Measurements from ENCODE around the gene ATG2A. TPM values are rescaled to one million over a fixed set of nuclear protein-coding genes. Genes with fewer than 3 reads are reported as not detected.

The ATG2A gene
- total and polyA plus RNA-seq, 9 of the 15 experiments (the other 6 are each of a cell fraction or from before 2014, with no cell fraction given), result 0.25 to 45.9 (median 5.2) TPM

DNA sequence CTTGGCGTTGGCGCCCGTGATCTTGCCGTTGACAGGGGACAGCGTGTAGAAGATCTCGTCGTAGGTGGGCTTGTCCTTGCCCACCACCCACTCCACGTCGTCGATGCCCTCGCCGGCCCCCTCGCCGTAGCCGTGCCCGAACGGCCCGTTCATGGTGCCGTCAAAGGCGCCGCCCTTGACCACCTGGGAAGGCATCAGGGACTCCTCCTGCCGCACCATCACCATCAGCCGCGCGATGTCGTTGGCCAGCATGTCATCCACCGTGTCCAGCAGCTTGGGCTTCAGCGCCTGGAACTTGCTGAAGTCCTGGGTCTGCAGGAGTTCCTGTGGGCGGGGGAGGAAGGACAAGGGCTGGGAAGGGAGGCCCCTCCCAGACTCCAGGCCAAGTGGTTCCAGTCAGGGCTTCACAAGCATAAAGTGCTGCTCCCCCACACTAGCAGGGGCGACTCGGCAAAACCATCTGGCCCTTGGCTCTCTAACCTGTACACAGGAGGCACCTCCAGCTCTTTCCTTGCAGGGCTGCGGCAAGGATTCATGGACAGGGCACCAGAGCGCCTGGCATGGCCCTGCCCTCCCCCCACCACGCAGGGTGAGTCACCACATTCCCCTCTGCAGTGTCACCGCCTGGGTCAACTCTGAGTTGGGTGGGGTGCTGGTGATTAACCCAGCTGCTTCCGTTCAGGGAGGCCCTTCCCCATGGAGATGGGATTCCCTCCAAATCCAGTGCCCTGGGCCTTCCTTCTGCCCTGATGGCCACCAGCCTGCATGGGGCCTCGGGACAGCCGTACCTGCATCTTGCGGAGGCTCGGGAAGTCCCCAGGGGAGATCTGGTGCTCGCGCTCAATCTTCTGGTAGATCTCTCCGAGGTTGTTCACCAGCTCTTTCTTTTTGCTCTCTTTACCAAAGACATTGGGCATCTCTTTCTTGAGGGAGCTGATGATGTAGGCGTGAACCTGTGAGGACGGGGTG lies 62.2 kb downstream of the ATG2A start (continued):
- TF ChIP-seq FOXA3 (CRISPR knock-in tag; conservative IDR thresholded peaks at IDR 0.05 in 1 of 2, IDR thresholded peaks at IDR 0.05 in 1 of 2) (peak in 1 of 2 experiments; percentile 78; a peak in 1 of 4 replicates), SMARCB1 (IDR thresholded peaks at IDR 0.05; ENCODE audit: insufficient read length, low read depth) (no peak), ZNF175 (CRISPR knock-in tag; IDR thresholded peaks at IDR 0.05; ENCODE audit: low read depth) (peak; percentile 65; the same call in 1 of the 2 replicates), BCLAF1 (IDR thresholded peaks at IDR 0.05; ENCODE audit: borderline replicate concordance in 1 of 2, control insufficient read depth in 1 of 2, low read depth in 2 of 2, low read length in 1 of 2) (no peak), MAFG (tag; conservative IDR thresholded peaks at IDR 0.05) (0 out of 2 replicates have a peak, but pooled peaks have one; percentile 25), ERF (CRISPR knock-in tag; IDR thresholded peaks at IDR 0.05) (no peak)
- TF ChIP-seq, protein P1, sequence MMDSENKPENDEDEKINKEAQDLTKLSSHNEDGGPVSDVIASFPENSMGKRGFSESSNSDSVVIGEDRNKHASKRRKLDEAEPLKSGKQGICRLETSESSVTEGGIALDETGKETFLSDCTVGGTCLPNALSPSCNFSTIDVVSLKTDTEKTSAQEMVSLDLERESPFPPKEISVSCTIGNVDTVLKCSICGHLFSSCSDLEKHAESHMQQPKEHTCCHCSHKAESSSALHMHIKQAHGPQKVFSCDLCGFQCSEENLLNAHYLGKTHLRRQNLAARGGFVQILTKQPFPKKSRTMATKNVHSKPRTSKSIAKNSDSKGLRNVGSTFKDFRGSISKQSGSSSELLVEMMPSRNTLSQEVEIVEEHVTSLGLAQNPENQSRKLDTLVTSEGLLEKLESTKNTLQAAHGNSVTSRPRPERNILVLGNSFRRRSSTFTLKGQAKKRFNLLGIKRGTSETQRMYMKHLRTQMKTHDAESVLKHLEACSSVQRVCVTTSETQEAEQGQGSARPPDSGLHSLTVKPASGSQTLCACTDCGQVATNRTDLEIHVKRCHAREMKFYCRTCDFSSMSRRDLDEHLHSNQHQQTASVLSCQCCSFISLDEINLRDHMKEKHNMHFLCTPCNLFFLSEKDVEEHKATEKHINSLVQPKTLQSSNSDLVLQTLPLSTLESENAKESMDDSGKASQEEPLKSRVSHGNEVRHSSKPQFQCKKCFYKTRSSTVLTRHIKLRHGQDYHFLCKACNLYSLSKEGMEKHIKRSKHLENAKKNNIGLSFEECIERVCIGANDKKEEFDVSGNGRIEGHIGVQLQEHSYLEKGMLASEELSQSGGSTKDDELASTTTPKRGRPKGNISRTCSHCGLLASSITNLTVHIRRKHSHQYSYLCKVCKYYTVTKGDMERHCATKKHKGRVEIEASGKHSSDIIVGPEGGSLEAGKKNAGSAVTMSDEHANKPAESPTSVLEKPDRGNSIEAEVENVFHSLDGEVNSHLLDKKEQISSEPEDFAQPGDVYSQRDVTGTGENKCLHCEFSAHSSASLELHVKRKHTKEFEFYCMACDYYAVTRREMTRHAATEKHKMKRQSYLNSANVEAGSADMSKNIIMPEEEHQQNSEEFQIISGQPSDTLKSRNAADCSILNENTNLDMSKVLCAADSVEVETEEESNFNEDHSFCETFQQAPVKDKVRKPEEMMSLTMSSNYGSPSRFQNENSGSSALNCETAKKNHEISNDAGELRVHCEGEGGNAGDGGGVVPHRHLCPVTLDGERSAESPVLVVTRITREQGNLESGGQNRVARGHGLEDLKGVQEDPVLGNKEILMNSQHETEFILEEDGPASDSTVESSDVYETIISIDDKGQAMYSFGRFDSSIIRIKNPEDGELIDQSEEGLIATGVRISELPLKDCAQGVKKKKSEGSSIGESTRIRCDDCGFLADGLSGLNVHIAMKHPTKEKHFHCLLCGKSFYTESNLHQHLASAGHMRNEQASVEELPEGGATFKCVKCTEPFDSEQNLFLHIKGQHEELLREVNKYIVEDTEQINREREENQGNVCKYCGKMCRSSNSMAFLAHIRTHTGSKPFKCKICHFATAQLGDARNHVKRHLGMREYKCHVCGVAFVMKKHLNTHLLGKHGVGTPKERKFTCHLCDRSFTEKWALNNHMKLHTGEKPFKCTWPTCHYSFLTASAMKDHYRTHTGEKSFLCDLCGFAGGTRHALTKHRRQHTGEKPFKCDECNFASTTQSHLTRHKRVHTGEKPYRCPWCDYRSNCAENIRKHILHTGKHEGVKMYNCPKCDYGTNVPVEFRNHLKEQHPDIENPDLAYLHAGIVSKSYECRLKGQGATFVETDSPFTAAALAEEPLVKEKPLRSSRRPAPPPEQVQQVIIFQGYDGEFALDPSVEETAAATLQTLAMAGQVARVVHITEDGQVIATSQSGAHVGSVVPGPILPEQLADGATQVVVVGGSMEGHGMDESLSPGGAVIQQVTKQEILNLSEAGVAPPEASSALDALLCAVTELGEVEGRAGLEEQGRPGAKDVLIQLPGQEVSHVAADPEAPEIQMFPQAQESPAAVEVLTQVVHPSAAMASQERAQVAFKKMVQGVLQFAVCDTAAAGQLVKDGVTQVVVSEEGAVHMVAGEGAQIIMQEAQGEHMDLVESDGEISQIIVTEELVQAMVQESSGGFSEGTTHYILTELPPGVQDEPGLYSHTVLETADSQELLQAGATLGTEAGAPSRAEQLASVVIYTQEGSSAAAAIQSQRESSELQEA (IDR thresholded peaks at IDR 0.05; ENCODE audit: low read depth), result no peak
- TF ChIP-seq, protein P2, sequence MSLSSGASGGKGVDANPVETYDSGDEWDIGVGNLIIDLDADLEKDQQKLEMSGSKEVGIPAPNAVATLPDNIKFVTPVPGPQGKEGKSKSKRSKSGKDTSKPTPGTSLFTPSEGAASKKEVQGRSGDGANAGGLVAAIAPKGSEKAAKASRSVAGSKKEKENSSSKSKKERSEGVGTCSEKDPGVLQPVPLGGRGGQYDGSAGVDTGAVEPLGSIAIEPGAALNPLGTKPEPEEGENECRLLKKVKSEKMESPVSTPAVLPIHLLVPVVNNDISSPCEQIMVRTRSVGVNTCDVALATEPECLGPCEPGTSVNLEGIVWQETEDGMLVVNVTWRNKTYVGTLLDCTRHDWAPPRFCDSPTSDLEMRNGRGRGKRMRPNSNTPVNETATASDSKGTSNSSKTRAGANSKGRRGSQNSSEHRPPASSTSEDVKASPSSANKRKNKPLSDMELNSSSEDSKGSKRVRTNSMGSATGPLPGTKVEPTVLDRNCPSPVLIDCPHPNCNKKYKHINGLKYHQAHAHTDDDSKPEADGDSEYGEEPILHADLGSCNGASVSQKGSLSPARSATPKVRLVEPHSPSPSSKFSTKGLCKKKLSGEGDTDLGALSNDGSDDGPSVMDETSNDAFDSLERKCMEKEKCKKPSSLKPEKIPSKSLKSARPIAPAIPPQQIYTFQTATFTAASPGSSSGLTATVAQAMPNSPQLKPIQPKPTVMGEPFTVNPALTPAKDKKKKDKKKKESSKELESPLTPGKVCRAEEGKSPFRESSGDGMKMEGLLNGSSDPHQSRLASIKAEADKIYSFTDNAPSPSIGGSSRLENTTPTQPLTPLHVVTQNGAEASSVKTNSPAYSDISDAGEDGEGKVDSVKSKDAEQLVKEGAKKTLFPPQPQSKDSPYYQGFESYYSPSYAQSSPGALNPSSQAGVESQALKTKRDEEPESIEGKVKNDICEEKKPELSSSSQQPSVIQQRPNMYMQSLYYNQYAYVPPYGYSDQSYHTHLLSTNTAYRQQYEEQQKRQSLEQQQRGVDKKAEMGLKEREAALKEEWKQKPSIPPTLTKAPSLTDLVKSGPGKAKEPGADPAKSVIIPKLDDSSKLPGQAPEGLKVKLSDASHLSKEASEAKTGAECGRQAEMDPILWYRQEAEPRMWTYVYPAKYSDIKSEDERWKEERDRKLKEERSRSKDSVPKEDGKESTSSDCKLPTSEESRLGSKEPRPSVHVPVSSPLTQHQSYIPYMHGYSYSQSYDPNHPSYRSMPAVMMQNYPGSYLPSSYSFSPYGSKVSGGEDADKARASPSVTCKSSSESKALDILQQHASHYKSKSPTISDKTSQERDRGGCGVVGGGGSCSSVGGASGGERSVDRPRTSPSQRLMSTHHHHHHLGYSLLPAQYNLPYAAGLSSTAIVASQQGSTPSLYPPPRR (CRISPR knock-in tag; IDR thresholded peaks at IDR 0.05; ENCODE audit: borderline replicate concordance), result no peak

All from K562 (cell line).